RKO (cell line): Measurements from ENCODE around the gene DCTN2.
"Not testable (repeated sequence)": the region's sequence is repeated elsewhere in the genome, so short reads cannot be mapped to it uniquely, and the experiment has no call there.

Experiments
- DNase-seq: peaks from one replicate; pipeline ENCODE4 v3.0.0-alpha.2; 2016; ENCODE audit warnings: low spot score

The DCTN2 gene

GRCh38 chr12:57546438-57547287 lies at the start of gene DCTN2:
Gene DCTN2 (minus strand): TSS chr12:57547192. CDS start chr12:57547063, 129 bp downstream.
- DNase-seq, result peak; percentile 98

GRCh38 chr12:57593187-57593586 lies 46.2 kb upstream of the DCTN2 start:
- no peak for DNase-seq

- DNase-seq, result peak; percentile 38
Observed at GRCh38 chr12:57592551-57593165, 45.7 kb upstream of the DCTN2 start.

GRCh38 chr12:57591782-57592325 lies 44.9 kb upstream of the DCTN2 start:
- DNase-seq, result no peak

GRCh38 chr12:57590864-57591781 lies 44.1 kb upstream of the DCTN2 start, which contains the start of gene PIP4K2C:
Gene PIP4K2C (plus strand): TSS chr12:57591192. CDS start chr12:57591290, 98 bp downstream.
- peak; percentile 83 for DNase-seq

GRCh38 chr12:57590479-57590863 lies 43.5 kb upstream of the DCTN2 start:
- no peak for DNase-seq

- DNase-seq, result not testable (repeated sequence)
Observed at GRCh38 chr12:57588951-57589610, 42.1 kb upstream of the DCTN2 start.

GRCh38 chr12:57586832-57587429 lies 39.9 kb upstream of the DCTN2 start:
- no peak for DNase-seq

- no peak for DNase-seq
Observed at GRCh38 chr12:57586128-57586527, 39.1 kb upstream of the DCTN2 start.

- no peak for DNase-seq
Observed at GRCh38 chr12:57585156-57585555, 38.2 kb upstream of the DCTN2 start.

GRCh38 chr12:57584690-57585089 lies 37.7 kb upstream of the DCTN2 start:
- no peak for DNase-seq

- no peak for DNase-seq
Observed at GRCh38 chr12:57584050-57584449, 37.1 kb upstream of the DCTN2 start.

- peak; percentile 81 for DNase-seq
Observed at GRCh38 chr12:57583008-57583831, 36.2 kb upstream of the DCTN2 start.

GRCh38 chr12:57582440-57582839 lies 35.4 kb upstream of the DCTN2 start:
- DNase-seq, result no peak

- no peak for DNase-seq
Observed at GRCh38 chr12:57581802-57582201, 34.8 kb upstream of the DCTN2 start.

GRCh38 chr12:57580466-57580795 lies 33.4 kb upstream of the DCTN2 start:
- no peak for DNase-seq

- no peak for DNase-seq
Observed at GRCh38 chr12:57579677-57580465, 32.9 kb upstream of the DCTN2 start.

- no peak for DNase-seq
Observed at GRCh38 chr12:57579011-57579410, 32.0 kb upstream of the DCTN2 start.

GRCh38 chr12:57577981-57578758 lies 31.2 kb upstream of the DCTN2 start:
- no peak for DNase-seq
